GM04504 (cell line): ENCODE data around the gene LRRC58.
"Not testable (repeated sequence)": the region's sequence is repeated elsewhere in the genome, so short reads cannot be mapped to it uniquely, and the experiment has no call there.

Source experiments
- DNase-seq: peaks from one replicate; pipeline ENCODE4 v3.0.0-alpha.2; 2012; ENCODE audit warnings: low read depth

The LRRC58 gene

DNA sequence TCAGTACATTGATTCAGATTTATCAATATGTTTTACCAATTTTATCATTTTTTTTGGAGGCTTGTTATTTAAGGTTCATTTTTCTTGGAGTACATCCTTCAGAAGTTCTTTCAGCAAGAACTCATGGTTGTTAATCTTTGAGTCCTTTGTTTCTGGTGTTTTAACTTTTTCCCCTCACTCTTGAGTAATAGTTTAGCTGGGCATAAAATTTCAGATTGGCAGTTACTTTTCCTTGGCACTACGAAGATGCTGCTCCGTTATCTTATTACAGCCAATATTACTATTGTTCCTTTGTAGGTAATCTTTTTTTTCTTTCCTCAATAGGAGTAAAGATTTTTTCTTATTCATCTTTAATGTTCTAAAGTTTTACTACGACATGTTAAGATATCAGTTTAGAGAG, 9.8 kb downstream of the LRRC58 start:
- no peak for DNase-seq

DNA sequence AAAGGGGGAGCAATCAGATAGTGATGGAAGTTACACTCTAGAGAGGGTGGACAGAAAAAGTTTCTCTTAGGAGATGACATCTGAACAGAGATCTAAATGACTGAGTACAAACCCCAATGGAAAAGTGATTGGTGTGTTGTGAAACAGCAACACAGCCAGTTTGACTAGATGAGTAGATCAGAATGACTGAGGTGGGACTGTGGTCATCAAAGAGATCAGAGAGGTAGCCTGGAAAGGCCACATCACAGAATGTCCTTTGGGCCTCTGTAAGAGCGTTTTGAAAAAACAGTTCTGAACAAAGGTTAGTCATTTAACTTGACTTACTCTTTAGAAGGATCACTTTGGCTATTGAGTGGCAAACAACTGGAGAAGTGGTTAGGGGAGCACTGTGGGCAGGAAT, 10.6 kb downstream of the LRRC58 start:
- no peak for DNase-seq

DNA sequence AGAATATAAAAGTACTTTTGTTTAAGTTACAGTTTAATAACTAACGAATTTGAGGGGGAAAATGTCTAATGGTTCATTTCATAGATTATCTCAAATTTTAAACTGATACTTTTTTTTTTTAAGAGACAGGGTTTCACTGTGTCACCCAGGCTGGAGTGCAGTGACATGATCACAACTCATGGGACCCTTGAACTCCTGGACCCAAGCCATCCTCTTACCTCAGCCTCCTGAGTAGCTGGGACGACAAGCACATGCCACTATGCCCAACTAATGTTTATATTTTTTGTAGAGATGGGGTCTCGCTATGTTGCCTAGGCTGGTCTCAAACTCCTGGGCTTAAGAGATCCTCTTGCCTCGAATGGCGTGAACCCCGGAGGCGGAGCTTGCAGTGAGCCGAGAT, 16.5 kb downstream of the LRRC58 start:
- DNase-seq, result no peak

DNA sequence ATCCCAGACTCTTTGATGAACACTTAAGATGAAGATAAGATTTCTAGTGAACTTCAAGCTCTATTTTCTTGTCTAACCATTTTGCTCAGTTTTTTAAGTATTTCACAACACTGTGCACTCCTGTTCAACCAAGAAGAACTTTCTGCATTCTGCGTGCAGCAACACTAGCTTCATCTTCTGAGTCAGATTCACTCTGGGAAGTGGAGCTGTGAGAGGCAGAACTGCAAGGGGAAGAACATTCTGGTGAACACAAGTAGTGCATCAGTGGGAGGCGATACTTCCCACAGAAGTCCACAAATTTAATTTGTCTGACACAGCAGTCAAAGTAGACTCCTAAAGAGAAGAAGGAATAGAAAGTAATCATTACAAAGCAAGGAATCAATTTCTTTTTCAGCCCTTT, 18.1 kb downstream of the LRRC58 start:
- DNase-seq, result no peak

DNA sequence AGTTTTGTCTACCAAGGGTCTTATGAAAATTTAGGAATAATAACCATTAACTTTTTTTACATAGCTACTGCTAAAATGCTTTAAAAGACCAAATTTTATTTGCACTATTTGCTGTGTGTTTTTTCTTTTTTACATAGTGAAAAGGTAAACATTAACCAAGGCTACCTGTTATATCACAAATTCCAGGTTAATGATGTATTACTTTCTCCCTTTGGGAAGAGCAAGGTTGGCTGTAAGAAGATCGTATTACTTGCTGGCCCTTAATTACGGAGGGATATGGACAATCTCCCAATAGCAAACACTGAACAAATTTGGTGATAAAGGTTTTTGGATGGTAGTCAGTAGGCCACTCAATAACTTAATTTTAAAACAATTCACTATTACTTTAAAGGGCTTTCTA, 22.4 kb downstream of the LRRC58 start:
- DNase-seq, result no peak

DNA sequence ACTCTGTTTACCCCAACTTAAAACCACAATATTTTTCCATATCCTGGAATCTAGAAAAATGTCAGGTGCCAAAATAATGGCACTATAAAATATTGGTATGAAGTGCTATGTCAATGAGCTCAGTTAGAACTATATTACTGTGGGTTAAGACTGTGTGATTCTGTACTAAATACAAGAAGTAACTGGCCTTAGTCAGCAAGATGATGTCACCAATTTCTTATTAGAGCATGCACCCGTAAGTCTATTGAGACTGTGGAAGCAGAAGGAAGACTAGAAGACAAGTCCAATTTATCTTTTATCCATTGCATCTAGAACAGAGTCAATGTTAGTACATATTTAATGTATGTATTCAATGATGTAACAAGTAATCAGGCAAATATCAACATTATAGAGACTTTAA, 25.0 kb downstream of the LRRC58 start:
- DNase-seq, result no peak

DNA sequence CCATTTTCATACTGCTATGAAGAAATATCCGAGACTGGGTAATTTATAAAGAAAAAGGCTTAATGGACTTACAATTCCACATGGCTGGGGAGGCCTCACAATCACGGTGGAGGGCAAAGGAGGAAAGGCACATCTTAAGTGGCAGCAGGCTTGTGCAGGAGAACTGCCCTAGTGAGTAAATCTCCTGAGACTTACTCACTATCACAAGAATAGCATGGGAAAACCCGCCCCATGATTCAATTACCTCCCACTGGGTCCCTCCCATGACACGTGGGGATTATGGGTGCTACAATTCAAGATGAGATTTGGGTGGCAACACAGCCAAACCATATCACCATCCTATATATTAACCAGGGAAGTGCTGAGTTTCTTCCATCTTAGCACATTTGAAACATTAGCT, 25.4 kb downstream of the LRRC58 start:
- not testable (repeated sequence) for DNase-seq

DNA sequence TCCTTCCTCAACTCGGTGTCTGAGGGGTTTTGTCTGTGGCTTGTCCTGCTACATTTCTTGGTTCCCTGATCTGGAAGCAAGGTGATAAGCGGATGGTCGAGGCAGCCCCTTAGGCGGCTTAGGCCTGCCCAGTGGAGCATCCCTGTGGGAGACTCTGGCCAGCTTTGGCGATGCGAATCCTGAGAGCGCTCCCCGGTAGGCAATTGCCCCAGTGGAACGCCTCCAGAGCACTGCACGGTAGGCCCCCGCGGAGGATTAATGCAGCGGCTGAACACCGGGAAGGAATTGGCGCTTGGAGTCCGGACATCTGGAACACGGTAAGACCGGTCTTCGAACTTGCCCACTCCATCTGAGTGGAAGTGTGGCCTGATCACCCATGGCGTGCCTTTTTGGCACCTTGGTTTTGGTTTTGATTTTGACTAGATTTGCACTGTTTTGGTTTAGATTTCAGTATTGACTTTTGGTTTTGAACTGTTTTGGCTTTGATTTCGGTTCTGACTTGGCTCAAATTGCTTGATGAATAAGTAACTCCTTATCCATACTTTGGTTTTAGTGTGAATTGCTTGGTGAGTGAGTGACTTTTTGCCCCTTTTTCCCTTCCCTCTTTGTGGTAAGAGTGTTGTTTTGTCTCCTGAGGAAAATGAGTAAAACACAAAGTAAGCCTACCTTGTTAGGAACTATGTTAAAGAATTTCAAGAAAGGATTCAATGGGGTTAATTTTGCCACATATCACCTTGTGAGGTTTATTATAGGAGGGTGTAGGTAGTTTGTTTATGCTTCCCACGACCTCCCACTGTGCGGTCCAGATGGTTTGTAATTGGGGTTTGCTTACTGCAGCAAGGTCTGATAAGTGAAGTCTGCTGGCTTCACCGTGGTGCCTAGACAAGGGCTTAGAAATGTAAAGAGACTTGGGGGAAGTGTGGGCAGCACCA, 37.0 kb downstream of the LRRC58 start:
- DNase-seq, result no peak

DNA sequence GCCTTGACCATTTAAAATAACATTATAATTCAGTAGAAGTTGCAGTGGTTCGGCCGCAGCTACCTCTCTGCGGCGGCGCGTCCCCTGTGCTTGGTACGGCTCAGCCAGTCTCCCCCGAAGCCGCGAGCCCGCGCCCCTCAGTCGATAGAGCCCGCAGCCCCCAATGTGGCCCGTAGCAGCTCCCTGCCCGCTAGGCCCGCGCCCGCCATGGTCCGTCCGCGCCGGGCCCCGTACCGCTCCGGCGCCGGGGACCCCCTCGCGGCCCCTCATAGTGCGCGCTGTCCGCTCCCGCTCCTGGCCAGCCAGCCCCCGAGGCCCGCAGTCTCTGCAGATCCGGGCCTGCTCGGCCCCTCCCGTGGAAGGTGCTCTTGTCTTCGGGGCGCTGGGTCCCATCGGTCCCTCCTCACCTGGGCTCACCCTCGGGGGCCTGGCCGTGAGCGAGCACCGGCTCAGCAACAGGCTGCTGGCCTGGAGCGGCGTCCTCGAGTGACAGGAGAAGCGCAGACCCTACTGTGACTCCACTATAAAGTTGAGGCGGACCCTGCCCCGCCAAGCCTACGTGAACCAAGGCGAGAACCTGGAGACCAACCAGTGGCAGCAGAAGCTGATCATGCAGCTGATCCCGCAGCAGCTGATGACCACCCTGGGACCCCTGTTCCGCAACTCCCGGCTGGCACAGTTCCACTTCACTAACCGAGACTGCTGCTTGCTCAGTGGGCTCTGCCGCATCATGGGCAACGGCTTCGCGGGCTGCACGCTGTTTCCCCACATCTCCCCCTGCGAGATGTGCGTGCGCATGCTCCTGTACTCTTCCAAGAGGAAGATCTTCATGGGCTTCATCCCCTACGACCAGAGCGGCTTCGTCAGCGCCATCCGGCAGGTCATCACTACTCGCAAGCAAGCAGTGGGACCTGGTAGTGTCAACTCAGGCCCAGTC, 42.4 kb downstream of the LRRC58 start:
- no peak for DNase-seq

DNA sequence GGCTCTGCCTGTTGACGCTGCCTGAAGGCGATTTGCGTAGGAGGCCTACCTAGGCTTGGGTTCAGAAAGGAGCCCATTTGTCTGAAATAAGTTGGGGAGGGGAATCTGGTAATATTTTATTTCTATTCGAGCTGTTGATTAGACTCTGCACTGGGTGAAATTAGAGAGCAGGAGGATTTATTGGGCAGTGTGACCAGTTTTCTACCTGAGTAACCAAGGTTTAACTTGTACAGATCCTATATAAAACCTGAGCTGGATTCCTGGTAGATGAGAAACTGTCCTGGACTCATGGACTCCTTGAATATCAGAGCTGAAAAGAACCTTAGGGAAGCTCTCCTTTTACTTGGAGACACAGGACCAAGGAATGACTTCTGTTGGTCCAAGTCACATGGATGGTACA, 44.5 kb downstream of the LRRC58 start:
- no peak for DNase-seq

DNA sequence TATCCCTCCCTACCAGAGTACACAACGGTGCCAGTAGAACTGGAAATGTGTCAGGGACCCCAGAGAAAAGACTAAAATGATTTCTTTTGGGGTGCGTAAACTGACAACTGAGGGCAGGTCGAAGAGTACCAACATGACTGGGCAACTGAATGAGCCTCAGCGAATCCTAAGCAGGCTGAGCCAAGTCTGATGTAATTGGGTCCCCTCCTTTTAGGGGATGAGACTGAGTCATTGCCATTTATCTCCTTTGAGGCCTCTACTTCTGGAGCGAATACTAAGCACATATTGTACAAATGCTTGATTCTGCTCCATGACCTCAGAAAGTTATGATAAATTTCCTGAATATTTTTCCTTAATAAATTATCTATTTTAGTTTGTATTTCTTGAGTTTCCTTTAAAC, 46.8 kb downstream of the LRRC58 start:
- no peak for DNase-seq

DNA sequence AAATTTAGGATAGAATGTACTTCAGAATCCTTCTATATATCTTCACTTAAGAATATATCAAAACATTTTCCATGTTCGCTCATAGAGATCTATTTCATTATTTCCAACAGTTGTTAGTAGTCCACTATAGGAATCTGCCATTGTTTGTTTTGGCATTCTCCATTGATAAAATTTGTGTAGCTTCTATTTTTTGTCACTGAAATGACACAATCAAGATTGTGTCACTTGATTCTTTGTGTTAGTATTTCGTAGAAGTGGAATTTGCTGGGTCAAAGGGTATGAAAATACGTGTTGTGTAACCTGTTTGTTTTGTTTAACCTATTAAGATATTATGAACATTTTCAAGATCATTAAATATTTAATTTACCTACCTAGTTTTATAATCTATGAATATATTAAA, 48.2 kb downstream of the LRRC58 start:
- DNase-seq, result no peak

DNA sequence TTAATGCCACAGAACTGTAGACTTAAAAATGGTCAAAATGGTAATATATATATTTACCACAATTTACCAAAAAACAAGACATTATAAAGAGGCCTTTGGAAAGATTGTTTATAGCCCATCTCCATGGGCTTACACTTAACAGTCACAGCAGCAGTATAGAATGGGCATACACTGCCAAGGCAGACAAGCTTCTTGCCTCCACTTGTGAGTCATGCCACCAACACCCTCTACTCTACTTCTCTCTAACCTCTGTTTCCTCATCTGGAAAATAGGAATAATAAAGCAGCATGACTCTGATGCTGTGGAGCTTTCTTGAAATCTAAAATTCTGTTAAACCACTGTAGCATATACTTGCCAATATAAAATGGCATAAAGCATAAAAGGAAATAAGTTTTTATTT, 49.8 kb downstream of the LRRC58 start:
- DNase-seq, result no peak

DNA sequence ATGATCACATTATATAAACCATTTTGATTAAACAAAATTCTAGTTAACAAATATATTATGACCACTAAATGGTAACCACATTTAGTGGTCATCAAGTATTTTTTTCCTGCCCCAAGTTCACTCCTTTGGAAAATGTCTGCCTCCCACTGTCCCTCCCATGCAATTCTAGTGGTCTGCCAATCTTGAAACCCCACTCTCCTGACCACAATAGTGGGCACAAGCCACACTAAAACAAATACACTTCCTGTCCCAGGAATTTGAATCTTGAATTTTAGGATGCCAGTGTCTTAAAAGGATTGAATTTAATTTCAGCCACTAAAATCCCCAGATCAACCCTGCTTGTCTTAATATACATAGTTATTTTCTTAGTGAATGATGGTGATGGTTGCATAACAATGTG, 50.2 kb downstream of the LRRC58 start:
- DNase-seq, result no peak

DNA sequence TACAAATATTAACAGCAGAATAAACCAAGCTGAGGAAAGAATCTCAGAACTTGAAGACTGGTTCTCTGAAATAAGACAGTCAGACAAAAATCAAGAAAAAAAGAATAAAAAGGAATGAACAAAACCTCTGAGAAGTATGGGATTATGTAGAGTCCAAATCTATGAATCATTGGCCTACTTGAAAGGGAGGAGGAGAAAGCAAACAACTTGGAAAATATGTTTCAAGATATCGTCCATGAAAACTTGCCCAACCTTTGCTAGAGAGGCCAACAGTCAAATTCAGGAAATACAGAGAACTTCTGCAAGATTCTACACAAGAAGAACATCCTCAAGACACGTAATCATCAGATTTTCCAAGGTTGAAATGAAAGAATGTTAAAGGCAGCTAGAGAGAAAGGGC, 57.6 kb downstream of the LRRC58 start:
- not testable (repeated sequence) for DNase-seq

DNA sequence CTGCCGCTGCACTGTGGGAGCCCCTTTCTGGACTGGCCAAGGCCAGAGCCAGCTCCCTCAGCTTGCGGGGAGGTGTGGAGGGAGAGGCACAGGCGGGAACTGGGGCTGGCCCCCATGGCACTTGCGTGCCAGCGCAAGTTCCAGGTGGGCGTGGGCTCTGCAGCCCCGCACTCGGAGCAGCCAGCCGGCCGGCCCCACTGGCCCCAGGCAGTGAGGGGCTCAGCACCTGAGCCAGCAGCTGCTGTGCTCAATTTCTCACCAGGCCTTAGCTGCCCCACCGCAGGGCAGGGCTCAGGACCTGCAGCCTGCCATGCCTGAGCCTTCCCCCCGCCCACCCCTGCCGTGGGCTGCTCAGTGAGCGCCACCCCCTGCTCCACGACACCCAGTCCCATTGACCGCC, 59.5 kb downstream of the LRRC58 start:
- DNase-seq, result no peak

DNA sequence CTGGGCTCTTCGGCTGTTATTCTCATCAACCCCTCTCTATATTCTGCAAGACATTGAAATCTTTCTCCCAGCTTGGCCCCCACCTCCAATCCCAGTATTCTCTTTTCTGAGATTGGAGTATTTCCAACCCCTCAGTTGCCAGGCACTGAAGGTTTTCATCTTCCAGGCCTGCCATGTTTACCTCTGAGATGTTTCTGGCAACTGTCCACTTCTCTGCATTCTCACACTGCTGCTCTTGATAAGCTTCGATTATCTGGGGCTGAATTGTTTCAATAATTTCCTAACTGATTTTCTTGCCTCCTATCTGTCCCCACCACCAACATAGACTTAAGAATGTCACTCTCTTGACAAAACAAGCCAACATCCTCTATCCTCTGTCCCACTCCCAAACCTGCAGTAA, 62.7 kb downstream of the LRRC58 start:
- DNase-seq, result no peak

DNA sequence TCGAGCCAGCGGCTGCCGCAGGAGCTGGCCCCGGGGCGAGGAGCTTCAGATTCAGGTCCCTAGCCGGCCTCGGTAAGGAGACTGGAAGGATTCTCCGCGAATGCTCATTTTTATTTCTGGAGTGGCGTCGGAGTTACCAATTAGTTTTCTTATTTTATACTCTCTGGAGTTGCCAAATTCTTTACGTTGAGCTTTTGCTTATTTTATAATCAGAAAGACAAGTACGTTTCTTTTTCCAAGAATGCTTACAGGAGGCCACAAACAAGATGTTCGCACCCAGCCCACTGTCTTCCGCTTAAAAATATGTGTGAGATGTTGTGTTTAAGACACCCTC, 63.7 kb downstream of the LRRC58 start:
- DNase-seq, result no peak

DNA sequence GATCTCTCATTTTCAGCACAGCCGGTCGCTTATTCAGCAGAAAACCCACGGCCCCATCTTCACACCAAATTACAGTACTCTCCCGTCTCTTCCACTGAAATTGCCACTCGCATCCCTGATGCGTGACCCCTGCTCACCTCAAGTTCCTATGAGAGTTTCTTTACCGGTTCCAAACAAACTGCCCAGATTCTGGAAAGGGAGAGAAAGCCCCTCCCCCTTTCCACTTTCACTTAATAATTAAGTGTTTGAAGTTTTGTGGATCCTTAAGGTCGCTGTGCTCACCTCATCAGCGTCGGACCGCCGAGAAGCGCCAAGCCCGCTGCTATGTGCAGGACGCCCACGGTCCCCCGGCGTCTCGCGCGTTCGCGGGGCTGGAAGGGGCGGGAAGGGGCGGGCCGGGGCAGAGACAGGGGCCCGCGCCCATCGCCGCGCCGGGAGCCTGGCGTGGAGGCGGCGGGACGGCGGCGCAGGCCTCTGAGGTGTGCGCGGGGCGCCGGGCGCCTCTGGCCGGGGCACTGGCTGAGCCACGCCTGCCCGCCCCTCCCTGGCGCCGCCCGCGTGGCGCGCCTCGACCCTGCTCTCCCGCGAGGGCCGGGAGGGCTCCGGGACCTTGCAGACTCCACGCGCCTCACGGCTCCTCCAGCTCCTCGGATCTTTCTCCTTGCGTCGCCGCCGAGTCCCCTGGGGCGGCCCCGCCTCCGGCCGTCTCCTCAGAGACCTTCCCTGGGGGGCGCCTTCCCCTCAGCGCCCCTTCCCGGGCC, 64.2 kb downstream of the LRRC58 start, which contains the start of gene GPR156:
TSS of gene GPR156 (minus strand) at position 476 of the 761 bp plus-strand sequence. CDS start 41,124 bp downstream, outside the sequence.
- peak; percentile 13 for DNase-seq

DNA sequence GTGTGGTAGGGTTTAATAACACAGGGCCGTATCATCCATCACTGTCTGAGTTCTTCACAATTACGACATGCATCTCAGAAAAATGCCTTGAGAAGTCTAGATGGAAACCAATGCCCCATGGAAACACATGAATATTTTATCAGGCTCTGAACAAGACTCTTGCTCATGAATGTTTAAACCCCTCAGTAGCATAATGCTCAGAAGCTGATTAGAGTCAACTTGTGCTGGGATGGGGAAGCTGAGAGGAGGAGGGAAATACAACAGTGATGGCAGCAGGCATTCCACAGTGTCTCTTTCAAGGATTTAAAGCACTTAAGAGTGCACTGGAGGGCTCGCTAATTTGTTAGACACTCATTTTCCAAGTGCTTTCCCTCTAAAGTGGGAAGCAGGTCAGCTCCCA, 67.9 kb downstream of the LRRC58 start:
- no peak for DNase-seq

DNA sequence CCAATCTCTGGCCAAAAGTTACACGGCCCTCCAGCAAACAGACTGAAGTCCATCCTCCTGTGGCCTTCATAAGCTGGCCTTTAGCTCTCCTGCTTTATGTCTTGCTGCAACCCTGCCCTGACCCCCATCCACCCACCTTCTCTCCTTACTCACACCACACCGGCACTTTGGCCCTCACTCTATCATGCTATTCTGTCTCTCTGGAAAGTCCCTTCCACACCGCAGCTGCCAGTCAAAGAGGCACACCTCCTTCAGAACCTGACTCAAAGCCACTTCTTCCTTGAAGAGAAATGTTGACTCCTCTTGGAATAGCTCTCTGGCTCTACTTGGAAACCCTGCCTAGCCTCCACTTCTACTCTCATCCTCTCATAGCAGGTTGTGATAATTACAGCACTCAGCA, 68.6 kb downstream of the LRRC58 start:
- DNase-seq, result no peak

DNA sequence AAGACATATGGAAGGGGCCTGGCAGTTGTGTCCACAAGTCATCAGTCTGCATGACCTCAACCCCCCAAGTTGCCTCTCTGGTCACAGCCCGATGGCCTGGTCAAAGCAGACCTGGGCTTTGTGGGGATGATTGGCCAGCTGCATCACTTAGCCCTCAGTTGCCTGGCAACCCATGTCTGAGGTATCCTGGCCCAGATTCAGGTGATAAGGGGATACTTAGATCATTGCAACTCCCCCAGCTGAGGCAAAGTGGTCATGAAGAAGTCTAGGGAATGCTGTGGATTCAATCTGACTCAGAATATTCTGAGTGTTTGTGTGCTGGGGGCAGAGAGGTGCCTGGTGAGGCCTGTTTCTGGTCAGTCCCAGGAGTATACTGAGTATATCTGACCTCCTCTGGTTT, 69.1 kb downstream of the LRRC58 start:
- DNase-seq, result no peak
